Measurements from ENCODE around the gene CDK14.

Gene CDK14

GRCh38 chr7:91090684-91091083 lies 494.6 kb downstream of the CDK14 start:
- ChIA-PET CTCF (interaction anchor here (0.9 to 2.3 kb wide), 12 partner anchors 10 to 1357 kb away, joined by 3 to 11 read pairs (median 6); partner anchors contain the start of gene GATAD1), POLR2A (no interaction called here)
- no peak for DNase-seq (ENCODE audit: extremely low spot score)
- TF ChIP-seq CTCF (IDR thresholded peaks at IDR 0.05; ENCODE audit: control extremely low read depth, extremely low read depth, low read depth, missing control alignments) = no peak

GRCh38 chr7:91091631-91092030 lies 495.5 kb downstream of the CDK14 start:
- no peak for DNase-seq (ENCODE audit: extremely low spot score)
- POLR2A ChIA-PET = no interaction called here
- TF ChIP-seq CTCF (IDR thresholded peaks at IDR 0.05; ENCODE audit: control extremely low read depth, extremely low read depth, low read depth, missing control alignments) = no peak
- CTCF ChIA-PET = interaction anchor here (0.7 kb wide), 1 partner anchor 788 kb away, joined by 3 read pairs; no protein-coding TSS in a partner anchor

- ChIA-PET CTCF (no interaction called here), POLR2A (no interaction called here)
- TF ChIP-seq CTCF (IDR thresholded peaks at IDR 0.05; ENCODE audit: control extremely low read depth, extremely low read depth, low read depth, missing control alignments) = no peak
- no peak for DNase-seq (ENCODE audit: extremely low spot score)
Measured at GRCh38 chr7:91093181-91093580, 497.1 kb downstream of the CDK14 start.

GRCh38 chr7:91098566-91098965 lies 502.4 kb downstream of the CDK14 start:
- ChIA-PET POLR2A (no interaction called here), CTCF (no interaction called here)
- no peak for DNase-seq (ENCODE audit: extremely low spot score)
- no peak for TF ChIP-seq CTCF (IDR thresholded peaks at IDR 0.05; ENCODE audit: control extremely low read depth, extremely low read depth, low read depth, missing control alignments)

- POLR2A ChIA-PET = no interaction called here
- CTCF ChIA-PET = no interaction called here
Measured at GRCh38 chr7:91103363-91103762, 507.2 kb downstream of the CDK14 start.

GRCh38 chr7:91107460-91107859 lies 511.3 kb downstream of the CDK14 start:
- CTCF ChIA-PET = interaction anchor here (1.5 to 1.7 kb wide), 2 partner anchors 11 to 12 kb away, joined by 4 to 9 read pairs; no protein-coding TSS in a partner anchor

More at GRCh38 chr7:91103363-91103762, 507.2 kb downstream of the CDK14 start:
- no peak for TF ChIP-seq CTCF (IDR thresholded peaks at IDR 0.05; ENCODE audit: control extremely low read depth, extremely low read depth, low read depth, missing control alignments)
- no peak for DNase-seq (ENCODE audit: extremely low spot score)

More at GRCh38 chr7:91107460-91107859, 511.3 kb downstream of the CDK14 start:
- no peak for TF ChIP-seq CTCF (IDR thresholded peaks at IDR 0.05; ENCODE audit: control extremely low read depth, extremely low read depth, low read depth, missing control alignments)
- DNase-seq (ENCODE audit: extremely low spot score) = no peak
- POLR2A ChIA-PET = no interaction called here

Data from GM10248 (cell line).